GM18508 (cell line): Measurements from ENCODE around the gene DEDD2.

ENCODE experiments used
- ATAC-seq: cut with Tn5 transposase; IDR thresholded peaks from one replicate; pipeline ENCODE4 v1.9.1; 2021; ENCODE audit warnings: moderate number of reproducible peaks; ENCODE audit not compliant: insufficient read depth, unreplicated experiment

The DEDD2 gene

GRCh38 chr19:42175952-42176648 is 41.4 kb downstream of the DEDD2 start:
- no peak for ATAC-seq

- ATAC-seq: no peak
Measured at GRCh38 chr19:42174958-42175734, 42.3 kb downstream of the DEDD2 start.

- no peak for ATAC-seq
Measured at GRCh38 chr19:42174188-42174587, 43.3 kb downstream of the DEDD2 start.

- ATAC-seq: no peak
Measured at GRCh38 chr19:42173695-42174094, 43.8 kb downstream of the DEDD2 start.

GRCh38 chr19:42172261-42172660 is 45.2 kb downstream of the DEDD2 start:
- ATAC-seq: no peak

- no peak for ATAC-seq
Measured at GRCh38 chr19:42170715-42171114, 46.8 kb downstream of the DEDD2 start.

GRCh38 chr19:42169486-42170413 is 47.7 kb downstream of the DEDD2 start:
- no peak for ATAC-seq

- no peak for ATAC-seq
Measured at GRCh38 chr19:42168206-42168605, 49.3 kb downstream of the DEDD2 start.

GRCh38 chr19:42166316-42166715 is 51.2 kb downstream of the DEDD2 start:
- no peak for ATAC-seq

- no peak for ATAC-seq
Measured at GRCh38 chr19:42165146-42165545, 52.3 kb downstream of the DEDD2 start.

GRCh38 chr19:42161616-42162263 is 55.7 kb downstream of the DEDD2 start:
- no peak for ATAC-seq

- ATAC-seq: no peak
Measured at GRCh38 chr19:42159942-42160341, 57.5 kb downstream of the DEDD2 start.

GRCh38 chr19:42158926-42159325 is 58.6 kb downstream of the DEDD2 start:
- ATAC-seq: no peak

GRCh38 chr19:42156571-42156970 is 60.9 kb downstream of the DEDD2 start:
- ATAC-seq: no peak

GRCh38 chr19:42155796-42156195 is 61.7 kb downstream of the DEDD2 start:
- ATAC-seq: no peak

GRCh38 chr19:42154471-42155323 is 62.8 kb downstream of the DEDD2 start:
- no peak for ATAC-seq

- no peak for ATAC-seq
Measured at GRCh38 chr19:42153672-42154433, 63.6 kb downstream of the DEDD2 start.

GRCh38 chr19:42152910-42153671 is 64.4 kb downstream of the DEDD2 start:
- ATAC-seq: no peak
